ENCODE data around the gene PRSS58.

PRSS58 gene

GRCh38 chr7:142263598-142264380 is 5.9 kb upstream of the PRSS58 start:
- H3K4me3 ChIP-seq (ENCODE audit: low read depth, low read length) = no peak overlapping the region
- no peak for DNase-seq (ENCODE audit: low read depth)
- in situ Hi-C loops (cut with HindIII; ENCODE audit: low sequenced_read_pairs) = no loop called here
- no peak for TF ChIP-seq CTCF (IDR thresholded peaks at IDR 0.05; ENCODE audit: low read depth, low read length, missing control alignments)

- DNase-seq (ENCODE audit: low read depth) = no peak
- in situ Hi-C loops (cut with HindIII; ENCODE audit: low sequenced_read_pairs) = no loop called here
- no peak overlapping the region for H3K4me3 ChIP-seq (ENCODE audit: low read depth, low read length)
- TF ChIP-seq CTCF (IDR thresholded peaks at IDR 0.05; ENCODE audit: low read depth, low read length, missing control alignments) = no peak
Measured at GRCh38 chr7:142250705-142251104, 7.2 kb downstream of the PRSS58 start.

- in situ Hi-C loops (cut with HindIII; ENCODE audit: low sequenced_read_pairs) = no loop called here
- H3K4me3 ChIP-seq (ENCODE audit: low read depth, low read length) = no peak overlapping the region
- TF ChIP-seq CTCF (IDR thresholded peaks at IDR 0.05; ENCODE audit: low read depth, low read length, missing control alignments) = no peak
- no peak for DNase-seq (ENCODE audit: low read depth)
Measured at GRCh38 chr7:142249918-142250317, 7.9 kb downstream of the PRSS58 start.

GRCh38 chr7:142248166-142249160 is 9.4 kb downstream of the PRSS58 start:
- in situ Hi-C loops (cut with HindIII; ENCODE audit: low sequenced_read_pairs) = no loop called here
- TF ChIP-seq CTCF (IDR thresholded peaks at IDR 0.05; ENCODE audit: low read depth, low read length, missing control alignments) = no peak
- no peak for DNase-seq (ENCODE audit: low read depth)
- H3K4me3 ChIP-seq (ENCODE audit: low read depth, low read length) = no peak overlapping the region

- no peak for DNase-seq (ENCODE audit: low read depth)
- H3K4me3 ChIP-seq (ENCODE audit: low read depth, low read length) = no peak overlapping the region
- in situ Hi-C loops (cut with HindIII; ENCODE audit: low sequenced_read_pairs) = no loop called here
- TF ChIP-seq CTCF (IDR thresholded peaks at IDR 0.05; ENCODE audit: low read depth, low read length, missing control alignments) = no peak
Measured at GRCh38 chr7:142243823-142244222, 14.0 kb downstream of the PRSS58 start.

- TF ChIP-seq CTCF (IDR thresholded peaks at IDR 0.05; ENCODE audit: low read depth, low read length, missing control alignments) = no peak
- H3K4me3 ChIP-seq (ENCODE audit: low read depth, low read length) = no peak overlapping the region
- DNase-seq (ENCODE audit: low read depth) = no peak
- in situ Hi-C loops (cut with HindIII; ENCODE audit: low sequenced_read_pairs) = no loop called here
Measured at GRCh38 chr7:142240546-142240945, 17.3 kb downstream of the PRSS58 start.

All from astrocyte of the cerebellum (primary cell).